GOT3 (cell line): Measurements from ENCODE around the gene WNT6.
"Not testable (repeated sequence)": the region's sequence is repeated elsewhere in the genome, so short reads cannot be mapped to it uniquely, and the experiment has no call there.

Experiments used
- DNase-seq: peaks from one replicate; lab custom pipeline; 2025; ENCODE audit warnings: mixed read lengths; lab: John Stamatoyannopoulos, UW

Gene WNT6

GRCh38 chr2:218830526-218831306 lies 28.9 kb upstream of the WNT6 start:
- DNase-seq: no peak

- no peak for DNase-seq
Observed at GRCh38 chr2:218831378-218831990, 28.1 kb upstream of the WNT6 start, which contains the start of gene PRKAG3. Gene PRKAG3 (minus strand): TSS chr2:218831803.

- no peak for DNase-seq
Observed at GRCh38 chr2:218832081-218832480, 27.5 kb upstream of the WNT6 start.

- DNase-seq: no peak
Observed at GRCh38 chr2:218832520-218832919, 27.1 kb upstream of the WNT6 start.

- no peak for DNase-seq
Observed at GRCh38 chr2:218833023-218833609, 26.5 kb upstream of the WNT6 start.

- DNase-seq: no peak
Observed at GRCh38 chr2:218834685-218835084, 24.9 kb upstream of the WNT6 start.

- DNase-seq: no peak
Observed at GRCh38 chr2:218837495-218837894, 22.1 kb upstream of the WNT6 start.

- no peak for DNase-seq
Observed at GRCh38 chr2:218839430-218839829, 20.2 kb upstream of the WNT6 start.

GRCh38 chr2:218839888-218840287 lies 19.7 kb upstream of the WNT6 start:
- DNase-seq: no peak

- not testable (repeated sequence) for DNase-seq
Observed at GRCh38 chr2:218844334-218844733, 15.3 kb upstream of the WNT6 start.

- not testable (repeated sequence) for DNase-seq
Observed at GRCh38 chr2:218846963-218847362, 12.6 kb upstream of the WNT6 start.

GRCh38 chr2:218849721-218850120 lies 9.9 kb upstream of the WNT6 start:
- DNase-seq: no peak

GRCh38 chr2:218850796-218851195 lies 8.8 kb upstream of the WNT6 start:
- no peak for DNase-seq

- no peak for DNase-seq
Observed at GRCh38 chr2:218851286-218851685, 8.3 kb upstream of the WNT6 start.

GRCh38 chr2:218852911-218853667 lies 6.5 kb upstream of the WNT6 start:
- DNase-seq: no peak

GRCh38 chr2:218853766-218854165 lies 5.8 kb upstream of the WNT6 start:
- DNase-seq: no peak

GRCh38 chr2:218854860-218855259 lies 4.7 kb upstream of the WNT6 start:
- DNase-seq: no peak

- DNase-seq: no peak
Observed at GRCh38 chr2:218855305-218856166, 4.1 kb upstream of the WNT6 start.

GRCh38 chr2:218856167-218856895 lies 3.3 kb upstream of the WNT6 start:
- DNase-seq: no peak

- DNase-seq: no peak
Observed at GRCh38 chr2:218856896-218857243, 2.7 kb upstream of the WNT6 start.
